H9 (cell line): ENCODE data around the gene ZBTB16. TPM values are rescaled to one million over a fixed set of nuclear protein-coding genes. Genes with fewer than 3 reads are reported as not detected.

Experiments used
- DNase-seq: peaks from one replicate; pipeline ENCODE4 v3.0.0-alpha.2; 2017
- H2AFZ ChIP-seq: one replicate; pipeline ENCODE4 v1.6.1; 2013; ENCODE audit warnings: mild to moderate bottlenecking, low read length, control low read depth, moderate library complexity
- H2AK5ac ChIP-seq: 2 replicates; pipeline ENCODE4 v1.6.1; 2013; ENCODE audit warnings: low read length, control low read depth, mixed read lengths; ENCODE audit not compliant: insufficient read length
- H2BK120ac ChIP-seq: one replicate; pipeline ENCODE4 v1.6.1; 2013; ENCODE audit warnings: low read depth, mild to moderate bottlenecking, low read length, control low read depth, inconsistent platforms; ENCODE audit not compliant: poor library complexity, severe bottlenecking
- H2BK12ac ChIP-seq: 2 replicates; pipeline ENCODE4 v1.6.1; 2013; ENCODE audit warnings: low read length, control low read depth, mixed read lengths, low read depth; ENCODE audit not compliant: insufficient read length
- H2BK15ac ChIP-seq: 2 replicates; pipeline ENCODE4 v1.6.1; 2013; ENCODE audit warnings: low read depth, low read length, control low read depth
- H2BK20ac ChIP-seq: one replicate; pipeline ENCODE4 v1.6.1; 2013; ENCODE audit warnings: low read depth, mild to moderate bottlenecking, low read length, control low read depth, inconsistent platforms; ENCODE audit not compliant: poor library complexity, severe bottlenecking
- H2BK5ac ChIP-seq: 2 replicates; pipeline ENCODE4 v1.6.1; 2013; ENCODE audit warnings: low read length, control low read depth, mixed read lengths; ENCODE audit not compliant: insufficient read length
- H3K14ac ChIP-seq: 2 replicates; pipeline ENCODE4 v1.6.1; 2013; ENCODE audit warnings: low read length, control low read depth; ENCODE audit not compliant: insufficient read depth
- H3K18ac ChIP-seq: 2 replicates; pipeline ENCODE4 v1.6.1; 2013; ENCODE audit warnings: low read depth, mild to moderate bottlenecking, mixed read lengths, low read length, control low read depth; ENCODE audit not compliant: insufficient read length
- H3K23ac ChIP-seq: 2 replicates; pipeline ENCODE4 v1.6.1; 2013; ENCODE audit warnings: low read length, control low read depth, mixed read lengths, low read depth; ENCODE audit not compliant: insufficient read length
- H3K23me2 ChIP-seq: 2 replicates; pipeline ENCODE4 v1.6.1; 2013; ENCODE audit warnings: low read depth, mild to moderate bottlenecking, mixed read lengths, low read length, control low read depth; ENCODE audit not compliant: insufficient read length, poor library complexity, severe bottlenecking
- H3K27ac ChIP-seq: 2 replicates; pipeline ENCODE4 v1.5.1; 2013; ENCODE audit warnings: low read length, control low read depth, mixed read lengths, low read depth; ENCODE audit not compliant: insufficient read length
- H3K27me3 ChIP-seq: 2 replicates; pipeline ENCODE4 v1.6.1; 2013; ENCODE audit warnings: low read length, control low read depth, inconsistent platforms; ENCODE audit not compliant: insufficient read depth
- H3K4ac ChIP-seq: 2 replicates; pipeline ENCODE4 v1.6.1; 2013; ENCODE audit warnings: low read depth, mild to moderate bottlenecking, control low read depth, inconsistent platforms, low read length, moderate library complexity
- H3K4me1 ChIP-seq: 2 replicates; pipeline ENCODE4 v1.6.1; 2013; ENCODE audit warnings: low read length, control low read depth, inconsistent platforms; ENCODE audit not compliant: insufficient read depth
- H3K4me2 ChIP-seq: 2 replicates; pipeline ENCODE4 v1.6.1; 2013; ENCODE audit warnings: low read length, control low read depth, mixed read lengths; ENCODE audit not compliant: insufficient read length, insufficient read depth
- H3K56ac ChIP-seq: 2 replicates; pipeline ENCODE4 v1.6.1; 2013; ENCODE audit warnings: low read depth, mild to moderate bottlenecking, mixed read lengths, low read length, control low read depth; ENCODE audit not compliant: insufficient read length
- H3K79me1 ChIP-seq: 2 replicates; pipeline ENCODE4 v1.6.1; 2013; ENCODE audit warnings: low read depth, mild to moderate bottlenecking, moderate library complexity, low read length, control low read depth, inconsistent platforms; ENCODE audit not compliant: insufficient read depth, poor library complexity, severe bottlenecking
- H3K79me2 ChIP-seq: 2 replicates; pipeline ENCODE4 v1.6.1; 2013; ENCODE audit warnings: low read length, control low read depth, inconsistent platforms; ENCODE audit not compliant: insufficient read depth
- H3K9ac ChIP-seq: 2 replicates; pipeline ENCODE4 v1.6.1; 2013; ENCODE audit warnings: low read length, control low read depth, mixed read lengths; ENCODE audit not compliant: insufficient read length; ENCODE audit errors: extremely low read depth
- H3K9me3 ChIP-seq: one replicate; pipeline ENCODE4 v1.6.1; 2013; ENCODE audit warnings: low read depth, low read length, inconsistent platforms; ENCODE audit not compliant: control insufficient read depth
- H3T11ph ChIP-seq: one replicate; pipeline ENCODE4 v1.6.1; 2013; ENCODE audit warnings: mild to moderate bottlenecking, low read length, control low read depth, inconsistent platforms
- H4K20me1 ChIP-seq: one replicate; pipeline ENCODE4 v1.6.1; 2013; ENCODE audit not compliant: control insufficient read depth, insufficient read length, insufficient read depth
- H4K5ac ChIP-seq: 2 replicates; pipeline ENCODE4 v1.6.1; 2013; ENCODE audit warnings: low read depth, mild to moderate bottlenecking, mixed read lengths, low read length, control low read depth; ENCODE audit not compliant: insufficient read length
- H4K8ac ChIP-seq: replicated peaks from 2 replicates; pipeline ENCODE4 v1.6.1; 2013; ENCODE audit warnings: low read length, control low read depth, mixed read lengths, low read depth; ENCODE audit not compliant: insufficient read length
- H4K91ac ChIP-seq: 2 replicates; pipeline ENCODE4 v1.6.1; 2013; ENCODE audit warnings: low read depth, mild to moderate bottlenecking, moderate library complexity, mixed read lengths, low read length, control low read depth; ENCODE audit not compliant: insufficient read length
- H3K27ac Mint-ChIP-seq, 3 experiments: 2 replicates in 2 of 3; 3 replicates in 1 of 3; pipeline ENCODE4 v1.8.0; 2020 to 2021; ENCODE audit warnings: mixed read lengths in 3 of 3, mild to moderate bottlenecking in 1 of 3, moderate library complexity in 1 of 3
- H3K27me3 Mint-ChIP-seq: 2 replicates; pipeline ENCODE4 v1.8.0; 2021; ENCODE audit warnings: low read depth, mild to moderate bottlenecking, moderate library complexity, mixed read lengths
- H3K36me3 Mint-ChIP-seq, 3 experiments: 2 replicates in 2 of 3; 3 replicates in 1 of 3; pipeline ENCODE4 v1.8.0; 2020 to 2021; ENCODE audit warnings: low read depth in 3 of 3, mixed read lengths in 3 of 3; ENCODE audit not compliant: insufficient read depth in 1 of 3
- H3K4me1 Mint-ChIP-seq, 2 experiments: 2 replicates each; pipeline ENCODE4 v1.8.0; 2020; ENCODE audit warnings: mixed read lengths in 2 of 2
- H3K4me3 Mint-ChIP-seq, 2 experiments: 2 replicates in 1 of 2; 3 replicates in 1 of 2; pipeline ENCODE4 v1.8.0; 2020 to 2021; ENCODE audit warnings: mild to moderate bottlenecking in 2 of 2, mixed read lengths in 2 of 2, moderate library complexity in 1 of 2
- H3K9me3 Mint-ChIP-seq, 2 experiments: 2 replicates in 1 of 2; 3 replicates in 1 of 2; pipeline ENCODE4 v1.8.0; 2020; ENCODE audit warnings: mild to moderate bottlenecking in 2 of 2, mixed read lengths in 2 of 2, moderate library complexity in 1 of 2
- CTCF ChIP-seq: fragments of 200-600 bp; sonication (generic); conservative IDR thresholded peaks from 3 replicates; pipeline ENCODE4 v1.8.0; 2021; ENCODE audit warnings: antibody characterized with exemption, mild to moderate bottlenecking
- WGBS: extraction: QIAGEN DNeasy Blood & Tissue Kit; methylation state at CpG from one replicate; pipeline ENCODE4 v1.1.7; 2013; ENCODE audit warnings: missing lambda C conversion rate, low lambda C conversion rate, mixed read lengths; ENCODE audit not compliant: insufficient read length; ENCODE audit errors: extremely low coverage; 5-methylcytosine and 5-hydroxymethylcytosine counted together
- total RNA-seq: library from RNA; stranded (reverse); gene quantifications from 2 replicates; pipeline ENCODE4 v1.2.1, GENCODE V29; 2021

The ZBTB16 gene
- total RNA-seq, 1 experiment from 2014 or later, result not detected

GRCh38 chr11:114137838-114138237 lies 78.3 kb downstream of the ZBTB16 start:
- no peak overlapping the region for H3K4ac ChIP-seq
- H3K27ac ChIP-seq, result no peak overlapping the region
- H2BK12ac ChIP-seq, result no peak overlapping the region
- no peak overlapping the region for H2BK120ac ChIP-seq
- no peak for DNase-seq
- no peak overlapping the region for H2AFZ ChIP-seq
- Mint-ChIP-seq H3K27ac (no peak overlapping the region; a peak in 1 of 7 replicates), H3K36me3 (no peaks in the 10 kb centered on the region), H3K9me3 (no peaks in the 10 kb centered on the region), H3K4me3 (no peak overlapping the region), H3K4me1 (peaks cover 11 to 12% of the 10 kb centered on the region in 2 experiments; a peak in 3 of 4 replicates), H3K27me3 (peaks cover 7% of the 10 kb centered on the region)
- H4K20me1 ChIP-seq, result no peaks in the 10 kb centered on the region
- no peaks in the 10 kb centered on the region for H3K27me3 ChIP-seq
- no peak overlapping the region for H2BK20ac ChIP-seq
- no peak overlapping the region; the same call in 1 of the 2 replicates for H3K14ac ChIP-seq
- no peak overlapping the region for H3K9ac ChIP-seq
- no peak overlapping the region for H2BK15ac ChIP-seq
- H3K23ac ChIP-seq, result no peak overlapping the region
- no peak overlapping the region for H2AK5ac ChIP-seq
- WGBS, result no CpG with 5 or more reads among the region's 6 CpGs
- no peak overlapping the region for H4K91ac ChIP-seq
- H2BK5ac ChIP-seq, result no peak overlapping the region
- H3K4me2 ChIP-seq, result no peak overlapping the region
- TF ChIP-seq CTCF, result no peak
- H3K79me1 ChIP-seq, result no peaks in the 10 kb centered on the region
- no peak overlapping the region for H4K8ac ChIP-seq
- no peaks in the 10 kb centered on the region for H3K23me2 ChIP-seq
- no peaks in the 10 kb centered on the region for H3K9me3 ChIP-seq
- H3K79me2 ChIP-seq, result no peaks in the 10 kb centered on the region
- no peak overlapping the region for H3K56ac ChIP-seq
- no peak overlapping the region for H3K18ac ChIP-seq
- no peak overlapping the region for H3T11ph ChIP-seq
- no peak overlapping the region for H4K5ac ChIP-seq
- H3K4me1 ChIP-seq, result peaks cover 2% of the 10 kb centered on the region
